ENCODE data around the gene L1CAM. TPM values are rescaled to one million over a fixed set of nuclear protein-coding genes. Genes with fewer than 3 reads are reported as not detected.

The L1CAM gene
- total RNA-seq, 1 donor from 2014 or later, result 24.6 TPM

- no peak for DNase-seq (ENCODE audit: low read depth)
Measured at GRCh38 chrX:153866302-153867019, 19.5 kb downstream of the L1CAM start.

- DNase-seq (ENCODE audit: low read depth), result no peak
Measured at GRCh38 chrX:153865685-153866084, 20.3 kb downstream of the L1CAM start.

GRCh38 chrX:153865321-153865580 lies 20.7 kb downstream of the L1CAM start:
- no peak for DNase-seq (ENCODE audit: low read depth)

- no peak for DNase-seq (ENCODE audit: low read depth)
Measured at GRCh38 chrX:153864561-153865320, 21.2 kb downstream of the L1CAM start.

- no peak for DNase-seq (ENCODE audit: low read depth)
Measured at GRCh38 chrX:153864101-153864500, 21.9 kb downstream of the L1CAM start.

GRCh38 chrX:153863251-153863991 lies 22.6 kb downstream of the L1CAM start:
- DNase-seq (ENCODE audit: low read depth), result no peak

- DNase-seq (ENCODE audit: low read depth), result no peak
Measured at GRCh38 chrX:153862369-153863250, 23.4 kb downstream of the L1CAM start.

GRCh38 chrX:153861733-153862310 lies 24.2 kb downstream of the L1CAM start:
- no peak for DNase-seq (ENCODE audit: low read depth)

- DNase-seq (ENCODE audit: low read depth), result no peak
Measured at GRCh38 chrX:153861151-153861550, 24.8 kb downstream of the L1CAM start.

GRCh38 chrX:153857348-153857903 lies 28.5 kb downstream of the L1CAM start:
- no peak for DNase-seq (ENCODE audit: low read depth)

GRCh38 chrX:153854702-153855101 lies 31.3 kb downstream of the L1CAM start:
- no peak for DNase-seq (ENCODE audit: low read depth)

GRCh38 chrX:153853902-153854267 lies 32.1 kb downstream of the L1CAM start:
- no peak for DNase-seq (ENCODE audit: low read depth)

- no peak for DNase-seq (ENCODE audit: low read depth)
Measured at GRCh38 chrX:153853180-153853901, 32.6 kb downstream of the L1CAM start.

- DNase-seq (ENCODE audit: low read depth), result no peak
Measured at GRCh38 chrX:153851981-153852380, 34.0 kb downstream of the L1CAM start.

GRCh38 chrX:153848325-153848724 lies 37.6 kb downstream of the L1CAM start:
- DNase-seq (ENCODE audit: low read depth), result no peak

- DNase-seq (ENCODE audit: low read depth), result no peak
Measured at GRCh38 chrX:153845842-153846241, 40.1 kb downstream of the L1CAM start.

- DNase-seq (ENCODE audit: low read depth), result no peak
Measured at GRCh38 chrX:153845195-153845594, 40.8 kb downstream of the L1CAM start.

GRCh38 chrX:153844509-153845082 lies 41.4 kb downstream of the L1CAM start:
- no peak for DNase-seq (ENCODE audit: low read depth)

- DNase-seq (ENCODE audit: low read depth), result no peak
Measured at GRCh38 chrX:153836921-153837320, 49.1 kb downstream of the L1CAM start.

- no peak for DNase-seq (ENCODE audit: low read depth)
Measured at GRCh38 chrX:153832728-153833127, 53.2 kb downstream of the L1CAM start.

Data from myocyte (in vitro differentiated cells).